Heart right ventricle (tissue), 16 donors: ENCODE results near the gene AGMAT. TPM values are rescaled to one million over a fixed set of nuclear protein-coding genes. Genes with fewer than 3 reads are reported as not detected.

Experiments used
- ATAC-seq, 8 donors: fragments of 200-7000 bp; cut with Tn5 transposase; one replicate each; pipeline ENCODE4 v1.9.1; 2020; ENCODE audit warnings: mild to moderate bottlenecking in 8 of 8, moderate library complexity in 8 of 8, moderate number of reproducible peaks in 1 of 8
- DNase-seq, 2 donors: peaks; one replicate each; pipeline ENCODE4 v3.0.0-alpha.2; 2020
- H3K27ac ChIP-seq, 10 donors: fragments of 200-600 bp; sonication (generic) in 2 of 10; one replicate each; pipeline versions ENCODE4 v1.5.0 to v1.8.0; 2020 to 2022; ENCODE audit warnings: mild to moderate bottlenecking in 3 of 10
- H3K27me3 ChIP-seq, 7 donors: fragments of 200-600 bp; one replicate each; pipeline ENCODE4 v1.8.0; 2021 to 2022; ENCODE audit warnings: mild to moderate bottlenecking in 2 of 7
- H3K36me3 ChIP-seq, 9 donors: fragments of 200-600 bp; sonication (generic) in 1 of 9; one replicate each; pipeline versions ENCODE4 v1.5.0 to v1.8.0; 2020 to 2022; ENCODE audit warnings: mild to moderate bottlenecking in 2 of 9
- H3K4me1 ChIP-seq, 9 donors: fragments of 200-600 bp; sonication (generic) in 1 of 9; one replicate each; pipeline versions ENCODE4 v1.5.0 to v1.8.0; 2020 to 2022; ENCODE audit warnings: mild to moderate bottlenecking in 4 of 9
- H3K4me3 ChIP-seq, 10 donors: fragments of 200-600 bp; sonication (generic) in 2 of 10; one replicate each; pipeline versions ENCODE4 v1.5.0 to v1.8.0; 2020 to 2022; ENCODE audit warnings: mild to moderate bottlenecking in 7 of 10, moderate library complexity in 2 of 10
- H3K9me3 ChIP-seq, 11 donors: fragments of 200-600 bp in 10 of 11; sonication (generic) in 2 of 11; one replicate each; pipeline versions ENCODE4 v1.5.0 to v1.8.0; 2013 to 2022; ENCODE audit warnings: mild to moderate bottlenecking in 2 of 11, control low read depth in 1 of 11, moderate library complexity in 1 of 11
- CTCF ChIP-seq, 9 donors: fragments of 200-600 bp; sonication (generic) in 2 of 9; IDR thresholded peaks; one replicate each; pipeline versions ENCODE4 v1.5.0 to v1.8.0; 2021 to 2022; ENCODE audit warnings: antibody characterized with exemption in 9 of 9, mild to moderate bottlenecking in 5 of 9, moderate library complexity in 1 of 9
- WGBS, 2 donors: extraction: QIAGEN DNeasy Blood & Tissue Kit; methylation state at CpG; one replicate each; pipeline ENCODE4 v1.1.7; 2013; ENCODE audit warnings: inconsistent platforms in 1 of 2; 5-methylcytosine and 5-hydroxymethylcytosine counted together
- intact Hi-C, 10 donors: fragments of 100-400 bp; cut with DNase I; formaldehyde crosslinking; loops; one replicate each; pipeline versions ENCODE4 v1.11.1 to v1.14.2; 2022
- polyA plus RNA-seq, 2 donors: library from polyadenylated mRNA; stranded (reverse); fragments of 200-250 nt; gene quantifications; one replicate each; pipeline ENCODE4 v1.2.3, GENCODE V29; 2013
- total RNA-seq, 10 donors: library from RNA; stranded (reverse); fragmentation: NEBNext Ultra II Directional in 3 of 10; extraction: Animal tissue kit (Norgen Biotek cat#: 25700) in 3 of 10; gene quantifications; one replicate each; pipeline versions ENCODE4 v1.2.1 to v1.2.4, GENCODE V29; 2021 to 2023
- donor health status: Arrhythmogenic right ventricular cardiomyopathy.
- donor health status: ischemic (EF 13 %, LVEDD 7.1; RV severe dilation, severe dysfunction).
- donor health status: healthy with polysubstance abuse.
- donor health status: DM: no; HTN: yes; CAD: no.
- donor health status: DM: no; HTN: no; CAD: no.
- donor health status: ischemic (EF 25% LVEDD 6.9; RV normal size, moderate dysfunction).
- donor health status: ischemic (EF 25% LVEDD 5.7; RV mildly dilated, moderate dysfunction).
- donor health status: healthy.
- donor health status: DM: yes; HTN: yes; CAD: no.
- donor health status: Ischemic cardiomyopathy.
- donor health status: ischemic (EF 35%, LVEDD 5.7; RV mildly dilated, moderate dysfunction).
- donor health status: nonischemic (EF 11% LVEDD 7.7; RV severe dilation, severe dysfunction).
- donor health status: DM: yes; HTN: yes; CAD: no.
- donor health status: PGD.
- donor health status: ischemic (EF 29% LVEDD 5.4; RV normal size, mild dysfunction).
- donor health status: nonischemic (EF 23%, LVEDD 6.1; RV moderate dilation, normal function).

Gene AGMAT
- total and polyA plus RNA-seq, 12 donors = 0.06 to 0.30 (median 0.23) TPM; not detected in 5

- no peak for DNase-seq
- ATAC-seq = no peak
- no peak for TF ChIP-seq CTCF (IDR thresholded peaks at IDR 0.05)
- H3K36me3 ChIP-seq = peaks cover 0 to 100% (median 48%) of the 10 kb centered on the region in 9 donors
- H3K27ac ChIP-seq = no peak overlapping the region
- H3K4me3 ChIP-seq = no peak overlapping the region
- H3K9me3 ChIP-seq = no peaks in the 10 kb centered on the region
- no peaks in the 10 kb centered on the region for H3K27me3 ChIP-seq
- intact Hi-C loops = no loop called here
- 82% methylated on average over 12 of the region's 12 CpGs for WGBS, 2 donors
- H3K4me1 ChIP-seq = no peaks in the 10 kb centered on the region
Measured at GRCh38 chr1:15543589-15544568, 41.0 kb downstream of the AGMAT start.

DNA sequence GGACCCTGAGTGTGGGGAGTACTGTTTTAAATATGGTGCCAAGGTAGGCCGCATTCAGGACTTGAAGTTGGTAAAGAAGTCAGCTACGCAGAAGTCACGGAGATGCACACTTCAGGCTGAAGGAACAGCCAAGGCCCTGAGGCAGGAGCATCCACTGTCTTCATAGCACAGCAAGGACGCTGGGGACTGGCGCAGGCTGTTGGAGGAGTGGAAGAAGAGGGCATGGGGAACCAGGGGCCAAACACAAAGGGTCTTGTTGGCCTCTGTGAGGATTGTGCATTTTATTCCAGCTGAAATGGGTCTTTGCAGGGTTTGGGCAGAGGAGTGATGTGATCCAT lies 41.6 kb downstream of the AGMAT start:
- H3K9me3 ChIP-seq = no peaks in the 10 kb centered on the region
- DNase-seq (no peak), ATAC-seq (no peak)
- no peaks in the 10 kb centered on the region for H3K27me3 ChIP-seq
- intact Hi-C loops = no loop called here
- H3K36me3 ChIP-seq = peaks cover 0 to 100% (median 52%) of the 10 kb centered on the region in 9 donors
- TF ChIP-seq CTCF (IDR thresholded peaks at IDR 0.05) = no peak
- 83 to 92% methylated on average over 5 of the region's 5 CpGs for WGBS, 2 donors
- H3K4me1 ChIP-seq = no peaks in the 10 kb centered on the region
- H3K27ac ChIP-seq = no peak overlapping the region
- H3K4me3 ChIP-seq = no peak overlapping the region

DNA sequence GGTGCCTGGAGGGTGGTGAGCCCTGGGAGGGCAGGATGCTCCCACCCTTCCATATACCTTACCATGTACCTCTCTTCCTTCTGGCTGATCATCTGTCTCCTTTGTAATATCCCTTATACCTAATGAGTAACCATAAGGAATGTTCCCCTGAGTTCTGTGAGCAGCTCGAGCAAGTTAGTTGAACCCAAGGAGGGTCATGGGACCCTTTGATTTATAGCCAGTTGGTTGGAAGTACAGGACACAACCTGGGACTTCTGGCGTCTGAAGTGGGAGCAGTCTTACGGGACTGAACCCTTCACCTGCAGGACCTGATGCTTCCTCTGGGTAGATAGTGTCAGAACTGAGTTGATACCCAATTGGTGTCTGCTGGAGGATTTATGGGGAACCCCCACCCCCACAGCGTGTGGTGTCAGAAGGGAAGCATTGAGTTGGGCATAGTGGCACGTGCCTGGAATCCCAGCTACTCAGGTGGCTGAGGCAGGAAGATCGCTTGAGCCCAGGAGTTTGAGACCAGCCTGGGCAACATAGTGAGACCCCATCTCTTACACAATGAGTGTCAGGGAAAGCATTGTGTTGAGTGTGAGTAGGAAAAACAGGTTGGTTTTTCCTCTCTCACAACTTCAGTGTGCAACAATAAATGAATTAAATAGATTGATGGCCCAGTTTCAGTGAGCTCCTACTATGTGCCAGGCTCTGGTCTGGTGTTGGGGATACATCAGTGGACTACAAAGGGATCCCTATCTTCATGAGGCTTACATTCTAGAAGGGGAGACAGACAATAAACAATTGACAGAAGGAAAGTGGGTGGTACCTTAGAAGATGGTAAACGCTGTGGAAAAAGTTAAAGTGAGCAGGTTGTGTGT lies 42.2 kb downstream of the AGMAT start:
- no peak for TF ChIP-seq CTCF (IDR thresholded peaks at IDR 0.05)
- Histone ChIP-seq H3K4me3 (no peak overlapping the region), H3K9me3 (no peaks in the 10 kb centered on the region), H3K36me3 (peaks cover 0 to 100% (median 52%) of the 10 kb centered on the region in 9 donors), H3K4me1 (no peaks in the 10 kb centered on the region), H3K27ac (no peak overlapping the region), H3K27me3 (no peaks in the 10 kb centered on the region)
- intact Hi-C loops = no loop called here
- WGBS, 2 donors = 82 to 95% methylated on average over 7 of the region's 7 CpGs
- DNase-seq (no peak), ATAC-seq (no peak)

GRCh38 chr1:15541231-15541792 lies 43.5 kb downstream of the AGMAT start:
- WGBS, 2 donors = 73 to 96% methylated on average over 4 of the region's 4 CpGs
- DNase-seq = no peak
- ATAC-seq = no peak
- no peaks in the 10 kb centered on the region for H3K4me1 ChIP-seq
- intact Hi-C loops = no loop called here
- no peaks in the 10 kb centered on the region for H3K27me3 ChIP-seq
- H3K36me3 ChIP-seq = peaks cover 0 to 100% (median 50%) of the 10 kb centered on the region in 9 donors
- no peaks in the 10 kb centered on the region for H3K9me3 ChIP-seq
- H3K27ac ChIP-seq = no peak overlapping the region
- no peak for TF ChIP-seq CTCF (IDR thresholded peaks at IDR 0.05)
- H3K4me3 ChIP-seq = no peak overlapping the region
